Panc1 (cell line): ENCODE measurements around the gene ABCF2.

Experiments
- CTCF ChIP-seq: fragments of 450-650 bp; IDR thresholded peaks from 2 replicates; pipeline ENCODE4 v1.5.1; 2017; ENCODE audit warnings: mild to moderate bottlenecking
- POLR2AphosphoS5 ChIP-seq: IDR thresholded peaks from 2 replicates; pipeline ENCODE4 v1.6.1; 2012; ENCODE audit warnings: mild to moderate bottlenecking, low read depth, low read length, moderate library complexity
- REST ChIP-seq, 2 experiments: IDR thresholded peaks; 2 replicates each; pipeline ENCODE4 v1.6.1; 2011 to 2012; ENCODE audit warnings: low read depth in 2 of 2, control low read depth in 1 of 2, low read length in 1 of 2, mild to moderate bottlenecking in 1 of 2, moderate library complexity in 1 of 2; ENCODE audit not compliant: insufficient read depth in 1 of 2
- SIN3A ChIP-seq: IDR thresholded peaks from 2 replicates; pipeline ENCODE4 v1.6.1; 2012; ENCODE audit warnings: low read depth, mild to moderate bottlenecking, low read length, moderate library complexity, borderline replicate concordance; ENCODE audit not compliant: insufficient read depth
- TCF7L2 ChIP-seq: IDR thresholded peaks from 2 replicates; pipeline ENCODE4 v1.6.1; 2011; ENCODE audit warnings: mild to moderate bottlenecking, low read depth, low read length, inconsistent platforms

- TF ChIP-seq POLR2AphosphoS5 (no peak), CTCF (no peak), REST (IDR thresholded peaks at IDR 0.05; ENCODE audit: insufficient read depth in 1 of 2, low read depth in 2 of 2, low read length in 1 of 2) (no peak), SIN3A (no peak), TCF7L2 (no peak)
Measured at GRCh38 chr7:151192002-151192539, 34.9 kb downstream of the ABCF2 start.
